Activated CD4-positive, alpha-beta T cell treated with anti-CD3 and anti-CD28 coated beads, Interleukin-2, amount 50 U/mL, for 4 hours (primary cell): ENCODE measurements around the gene CIB4.

ENCODE experiments used
- DNase-seq, 2 experiments: peaks; one replicate each; pipeline ENCODE4 v3.0.0-alpha.2; 2020

Gene CIB4

GRCh38 chr2:26619521-26619951 is 21.6 kb downstream of the CIB4 start:
- no peak for DNase-seq

DNA sequence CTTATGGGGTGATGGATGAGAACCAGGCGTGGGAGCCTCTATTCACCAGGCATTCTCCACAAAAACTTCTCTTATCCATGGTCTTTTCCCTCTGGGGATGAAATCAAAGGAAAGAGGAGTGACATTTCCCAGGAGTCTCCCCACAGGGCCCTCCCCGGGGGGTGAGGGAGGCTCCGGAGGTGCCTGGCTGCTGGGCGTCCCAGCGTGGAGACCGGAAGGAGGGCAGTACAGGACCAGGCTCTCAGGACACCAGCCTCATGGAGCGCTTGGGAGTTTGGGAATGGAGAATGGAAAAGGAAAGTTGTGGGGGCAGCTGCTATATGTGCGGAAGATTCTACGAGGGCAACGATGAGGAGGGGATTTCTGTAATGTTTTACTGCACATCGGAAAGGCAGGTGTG is 22.1 kb downstream of the CIB4 start:
- no peak for DNase-seq

GRCh38 chr2:26618611-26619010 is 22.6 kb downstream of the CIB4 start:
- no peak for DNase-seq

- DNase-seq: no peak
These were observed 23.5 kb downstream of the CIB4 start for GRCh38 chr2:26617588-26618083.

DNA sequence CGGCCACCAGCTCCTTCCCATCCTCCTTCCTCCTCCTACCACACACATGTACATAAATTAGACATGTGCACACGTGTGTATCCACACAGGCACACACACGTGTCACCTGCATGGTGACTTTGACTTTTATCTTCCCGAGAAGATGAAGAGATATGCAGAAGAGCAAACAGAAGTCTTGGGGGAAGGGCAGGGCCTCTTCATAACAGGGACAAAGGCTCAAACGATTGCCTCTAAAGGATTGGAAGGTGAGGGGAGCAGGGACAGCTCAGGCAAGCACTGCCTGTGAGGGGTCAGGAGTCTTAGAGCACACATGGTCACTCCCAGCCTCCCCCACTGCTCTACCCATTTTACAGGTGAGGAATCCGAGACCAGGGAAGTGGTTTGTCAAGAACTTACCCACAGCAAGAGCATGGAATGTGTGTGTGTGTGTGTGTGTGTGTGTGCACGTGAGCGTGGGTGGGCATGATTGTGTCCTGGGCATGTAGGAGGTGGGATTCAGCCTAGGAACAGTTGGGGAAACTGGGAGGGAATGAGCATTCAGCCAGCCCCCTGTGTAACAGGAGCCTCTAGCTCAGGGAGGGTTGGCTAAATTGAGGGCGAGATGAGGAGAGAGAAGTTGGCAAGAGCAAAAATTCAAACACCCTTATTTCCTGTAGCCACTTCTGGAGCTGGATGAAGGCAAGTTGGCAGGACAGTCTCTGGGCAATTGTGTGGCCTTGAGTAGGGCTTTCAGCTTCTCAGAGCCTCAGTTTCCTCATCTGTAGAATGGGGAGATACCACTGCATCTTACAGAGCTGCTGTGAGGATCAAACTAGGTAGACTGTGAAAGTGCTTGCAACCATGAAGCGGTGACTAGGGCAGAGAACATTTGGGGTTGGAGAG is 24.2 kb downstream of the CIB4 start:
- DNase-seq: no peak

DNA sequence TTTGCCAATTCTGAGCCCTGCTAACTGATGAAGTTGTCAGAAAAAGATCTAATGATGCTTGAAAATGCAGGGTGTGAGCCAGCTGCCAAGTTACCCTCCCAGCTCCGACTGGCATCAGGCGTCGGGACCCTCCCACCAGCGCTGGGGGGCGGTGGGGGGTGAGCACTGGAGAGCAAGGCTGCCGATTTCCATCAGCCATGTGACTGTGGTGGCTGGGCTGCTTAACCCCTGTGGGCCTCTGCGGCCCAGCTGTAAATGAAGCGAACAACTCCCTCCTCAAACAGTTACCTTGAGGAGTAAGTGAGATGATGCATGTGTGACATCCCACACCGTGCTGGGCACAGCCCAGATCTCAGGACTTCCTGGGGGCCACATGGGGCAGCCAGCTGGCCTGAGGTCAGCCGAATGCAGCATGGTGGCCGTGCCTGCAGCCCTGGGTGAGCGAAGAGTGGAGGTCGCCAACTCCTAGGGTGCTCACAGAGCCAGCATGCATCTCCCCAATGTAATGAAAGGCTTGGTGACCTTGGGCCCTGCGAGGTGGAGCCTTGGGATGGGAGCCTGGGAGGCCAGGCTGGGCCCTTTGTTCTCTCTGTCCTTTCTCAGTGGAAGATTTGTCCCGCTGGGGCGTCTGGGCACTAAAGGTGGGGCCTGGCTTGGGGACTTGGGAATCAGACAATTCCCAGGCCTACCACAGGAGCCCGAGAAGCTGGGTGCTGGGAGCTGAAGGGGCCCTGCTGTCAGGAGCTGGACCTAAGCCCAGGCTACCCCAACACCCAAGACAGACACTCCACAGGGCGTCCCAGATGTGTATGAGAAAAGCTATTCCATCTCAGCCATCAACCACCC is 25.1 kb downstream of the CIB4 start:
- no peak for DNase-seq

- no peak for DNase-seq
These were observed 25.8 kb downstream of the CIB4 start for GRCh38 chr2:26615336-26615859.

GRCh38 chr2:26614216-26615138 is 26.7 kb downstream of the CIB4 start:
- no peak for DNase-seq

DNA sequence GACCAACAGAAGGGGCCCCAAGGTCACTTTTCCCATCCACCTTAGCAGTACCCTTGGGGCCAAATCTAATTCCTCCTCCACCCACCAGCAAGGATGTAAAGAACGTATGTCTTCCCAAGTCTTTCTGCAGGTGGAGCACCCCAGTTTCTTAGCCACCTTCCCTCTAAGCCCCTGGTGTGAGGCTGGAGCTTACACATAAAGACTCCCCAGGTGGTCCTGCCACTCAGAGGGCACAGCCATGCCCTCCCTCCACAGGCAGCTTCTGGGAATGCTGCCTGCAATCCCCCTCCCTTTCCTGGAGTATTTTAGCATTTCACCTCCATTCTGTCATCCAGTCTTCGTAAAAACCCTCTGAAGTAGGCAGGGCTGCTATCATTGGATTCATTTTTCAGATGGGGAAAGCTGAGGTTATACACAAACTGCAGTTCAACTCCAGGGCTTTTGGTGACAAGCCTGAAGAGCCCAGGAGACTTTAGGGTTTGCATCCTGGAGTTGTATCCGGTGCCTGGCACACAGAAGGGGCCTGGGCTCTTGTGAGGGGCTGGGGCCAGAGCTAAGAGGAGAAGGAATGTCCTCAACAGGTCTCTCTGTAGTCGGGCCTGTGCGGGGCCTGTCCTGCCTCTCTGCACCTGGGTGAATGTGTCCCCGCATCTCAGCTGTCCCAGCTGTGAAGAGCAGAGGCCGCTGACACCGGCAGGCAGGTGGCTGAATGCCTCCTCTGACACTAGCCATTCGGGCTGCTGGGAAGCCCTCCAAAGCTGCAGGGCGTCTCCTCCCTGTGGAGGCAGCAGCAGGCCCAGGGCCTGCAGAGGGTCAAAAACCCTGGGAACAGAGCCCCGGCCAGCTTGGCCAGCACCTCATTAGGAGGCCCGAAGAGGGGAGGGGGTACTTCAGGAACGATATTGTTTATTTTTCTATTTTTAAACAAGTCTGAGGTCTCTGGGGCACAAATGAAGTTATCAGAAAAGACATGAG is 27.6 kb downstream of the CIB4 start:
- no peak for DNase-seq

DNA sequence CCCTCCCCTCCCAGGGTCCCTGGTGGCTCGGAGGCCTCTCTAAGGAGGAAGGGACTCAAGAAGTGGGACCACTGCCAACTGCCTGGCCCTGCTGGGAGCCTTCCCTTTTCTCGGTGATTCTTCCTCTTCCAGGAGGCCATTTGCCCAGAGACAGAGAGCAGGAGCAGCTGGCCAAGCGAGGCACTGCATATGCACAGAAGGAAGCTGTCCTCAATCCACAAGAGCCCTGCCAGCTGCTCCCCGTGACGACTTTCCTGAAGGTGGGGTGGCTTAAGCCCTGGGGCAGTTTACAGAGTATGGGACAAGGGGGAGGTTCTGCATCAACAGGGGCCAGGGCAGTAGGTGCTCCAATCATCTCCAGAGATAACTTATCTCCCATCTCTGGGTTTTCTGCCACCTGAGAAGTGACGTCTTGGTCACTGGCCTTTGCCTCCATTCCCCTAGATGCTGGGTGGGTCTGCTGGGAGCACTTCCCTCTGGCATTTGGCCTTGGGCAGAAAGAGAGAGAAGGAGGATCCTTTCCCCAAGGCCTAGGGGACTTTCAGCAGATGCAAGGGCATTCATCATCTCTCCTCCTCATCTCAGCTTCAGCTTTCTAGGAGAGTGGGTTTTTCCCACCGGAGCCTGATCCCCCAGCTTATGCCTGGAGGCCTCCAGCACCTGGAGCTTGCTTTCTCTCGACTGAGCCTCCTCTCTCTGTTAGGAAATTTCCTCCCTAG is 28.5 kb downstream of the CIB4 start:
- DNase-seq: no peak

- no peak for DNase-seq
These were observed 29.1 kb downstream of the CIB4 start for GRCh38 chr2:26612034-26612433.

DNA sequence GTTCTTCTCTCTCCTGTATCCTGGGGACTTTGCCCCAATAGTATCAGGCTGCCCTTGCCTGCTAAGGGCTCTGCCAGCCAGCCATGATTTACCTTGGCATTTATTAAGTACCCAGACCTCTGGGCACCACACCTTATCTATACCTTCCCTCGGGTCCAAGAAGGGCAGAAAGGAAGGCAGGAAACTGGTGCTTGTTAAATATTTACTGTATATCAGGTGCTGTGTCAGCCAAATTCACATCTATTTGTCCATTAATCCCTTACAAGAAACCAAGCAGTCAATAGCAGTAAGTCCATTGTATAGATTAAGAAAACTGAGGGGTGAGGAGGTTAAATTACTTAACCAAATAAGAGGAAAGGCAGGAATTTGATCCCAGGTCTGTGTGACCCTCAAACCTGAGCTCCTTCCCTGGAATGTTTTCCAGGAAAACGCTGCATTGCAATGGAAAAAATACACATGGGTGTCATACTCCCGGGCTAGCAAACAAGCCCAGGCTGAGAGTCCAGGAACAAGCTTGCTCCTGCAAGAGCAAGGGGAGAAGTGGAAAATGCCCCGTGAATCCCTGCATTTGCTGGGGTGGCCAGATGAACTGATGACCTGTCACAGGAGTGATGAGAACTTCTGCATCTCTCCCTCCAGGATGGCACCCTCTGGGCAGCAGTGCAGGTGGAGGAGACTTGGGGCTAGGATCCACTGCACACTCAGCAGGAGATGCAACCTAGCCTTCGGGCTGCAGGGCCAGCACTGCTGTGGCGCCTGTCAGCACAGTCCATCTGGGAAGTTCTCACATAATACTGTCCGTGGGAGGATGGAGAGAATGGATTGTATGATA is 30.4 kb downstream of the CIB4 start:
- DNase-seq: no peak

DNA sequence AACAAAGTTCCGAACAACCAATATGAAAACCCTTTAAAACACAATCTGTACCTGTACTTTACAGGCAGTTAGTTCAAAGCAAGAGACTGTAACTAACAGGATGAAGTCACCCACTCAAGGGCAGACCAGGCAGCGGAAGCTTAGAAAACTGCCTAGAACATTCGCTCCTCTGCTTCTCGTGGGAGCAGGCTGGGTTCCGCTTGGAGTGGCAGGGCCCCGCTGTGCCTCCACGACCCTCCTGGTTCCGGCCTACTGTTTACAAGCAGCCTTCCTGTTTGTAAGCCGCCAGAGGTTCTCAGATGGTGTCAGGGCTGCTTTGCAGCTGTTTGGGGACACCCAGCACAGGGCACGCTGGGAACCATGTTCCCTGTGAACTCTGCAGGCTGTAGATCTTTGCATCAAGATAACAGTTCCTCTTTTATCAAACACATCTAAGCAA is 31.3 kb downstream of the CIB4 start:
- DNase-seq: no peak

- no peak for DNase-seq
These were observed 31.9 kb downstream of the CIB4 start for GRCh38 chr2:26609205-26609631.

- DNase-seq: no peak
These were observed 32.6 kb downstream of the CIB4 start for GRCh38 chr2:26608557-26608956.

DNA sequence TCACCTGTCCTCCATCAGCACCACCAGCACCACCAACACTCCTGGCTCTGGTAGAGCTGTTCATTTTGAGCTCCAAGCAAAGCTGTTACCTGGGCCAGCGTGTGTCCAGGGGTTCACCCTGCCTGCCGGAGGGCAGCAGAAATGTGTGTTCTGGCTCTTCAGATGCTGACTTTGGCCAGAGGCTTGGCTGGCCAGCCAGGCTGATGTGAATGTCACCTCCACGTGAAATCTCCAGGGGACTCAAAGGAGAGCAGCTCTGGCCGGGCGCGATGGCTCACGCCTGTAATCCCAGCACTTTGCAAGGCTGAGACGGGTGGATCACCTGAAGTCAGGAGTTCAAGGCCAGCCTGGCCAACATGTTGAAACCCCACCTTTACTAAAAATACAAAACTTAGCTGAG is 33.5 kb downstream of the CIB4 start:
- no peak for DNase-seq

DNA sequence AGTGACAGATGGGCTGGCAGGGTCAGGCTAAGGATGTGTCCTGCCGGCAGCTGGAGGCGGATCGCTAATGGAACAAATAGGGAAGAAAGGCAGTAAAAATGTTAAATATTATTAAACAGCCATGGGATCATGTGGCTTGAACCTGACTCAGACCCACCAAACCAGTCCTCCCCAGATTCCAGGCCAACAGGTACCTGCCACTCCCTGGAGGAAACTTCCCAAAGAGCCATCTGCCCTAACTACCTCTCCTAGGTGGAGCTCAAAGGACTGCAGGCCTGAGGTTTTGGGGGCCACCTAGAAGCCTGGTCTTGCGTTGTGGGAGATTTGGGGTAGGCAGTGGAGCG is 34.3 kb downstream of the CIB4 start:
- no peak for DNase-seq

GRCh38 chr2:26605999-26606846 is 34.9 kb downstream of the CIB4 start:
- no peak for DNase-seq
